Motor neuron (in vitro differentiated cells): ENCODE measurements around the gene UBE2E2. TPM values are rescaled to one million over a fixed set of nuclear protein-coding genes. Genes with fewer than 3 reads are reported as not detected.

Experiments used
- ATAC-seq, 8 experiments: fragments of 200-7000 bp; cut with Tn5 transposase; replicated peaks in 6 of 8; 2 replicates each; pipeline ENCODE4 v1.8.0; 2021; ENCODE audit warnings: mild to moderate bottlenecking in 8 of 8, moderate library complexity in 8 of 8
- H3K27ac ChIP-seq, 2 donors: fragments of 250-450 bp; sonication (Bioruptor Pico); 2 replicates each; pipeline ENCODE4 v1.9.0; 2021; ENCODE audit warnings: antibody characterized with exemption in 2 of 2, mild to moderate bottlenecking in 2 of 2, moderate library complexity in 1 of 2
- H3K4me1 ChIP-seq, 2 donors: fragments of 250-450 bp; sonication (Bioruptor Pico); replicated peaks in 1 of 2; 2 replicates each; pipeline ENCODE4 v1.6.1; 2021; ENCODE audit warnings: antibody characterized with exemption in 2 of 2, mild to moderate bottlenecking in 2 of 2, moderate library complexity in 1 of 2
- H3K4me3 ChIP-seq, 5 donors: fragments of 250-450 bp; sonication (Bioruptor Pico); 2 replicates each; pipeline ENCODE4 v1.9.0; 2021; ENCODE audit warnings: antibody characterized with exemption in 5 of 5, mild to moderate bottlenecking in 5 of 5, moderate library complexity in 4 of 5
- WGBS, 10 experiments: fragments of 450-650 bp; shearing (Covaris generic); methylation state at CpG; one replicate each; pipeline ENCODE4 v1.0.0; 2022; 5-methylcytosine and 5-hydroxymethylcytosine counted together
- in situ Hi-C, 9 experiments: fragments of 400-800 bp; cut with MboI; loops; one replicate each; pipeline ENCODE4 v1.15.0; 2021; ENCODE audit warnings: low sequenced_read_pairs in 9 of 9, low pct_unique_long_range_greater_than_20kb in 2 of 9; ENCODE audit not compliant: unreplicated experiment in 9 of 9
- total RNA-seq, 8 experiments: library from RNA; unstranded; fragments of 300-600 nt; gene quantifications; 2 replicates each; pipeline versions ENCODE4 v1.2.3 to v1.2.4, GENCODE V29; 2022

UBE2E2 gene
- total RNA-seq, 8 experiments from 2014 or later, result 21.8 to 56.8 (median 46.5) TPM

GRCh38 chr3:23484386-23484785, 281.3 kb downstream of the UBE2E2 start:
- Histone ChIP-seq H3K27ac (no peak overlapping the region), H3K4me3 (no peak overlapping the region), H3K4me1 (peaks cover 27 to 33% of the 10 kb centered on the region in 2 donors)
- WGBS, 10 experiments, result 83 to 100% (median 100%) methylated on average over 1 to 3 of the region's 4 CpGs; no CpG with 5 or more reads in 1 of the 10 experiments
- ATAC-seq, result no peak
- in situ Hi-C loops, result no loop called here

GRCh38 chr3:23485922-23486321, 282.8 kb downstream of the UBE2E2 start:
- H3K4me1 ChIP-seq, result peaks cover 26 to 29% of the 10 kb centered on the region in 2 donors
- ATAC-seq, result no peak
- H3K4me3 ChIP-seq, result no peak overlapping the region
- in situ Hi-C loops, result no loop called here
- 60 to 100% (median 95%) methylated on average over 1 to 6 of the region's 6 CpGs; no CpG with 5 or more reads in 3 of the 10 experiments for WGBS, 10 experiments
- no peak overlapping the region for H3K27ac ChIP-seq

- no peak overlapping the region for H3K27ac ChIP-seq
- WGBS, 10 experiments, result 80% methylated on average over 1 to 2 of the region's 9 CpGs; no CpG with 5 or more reads in 8 of the 10 experiments
- in situ Hi-C loops, result no loop called here
- H3K4me3 ChIP-seq, result no peak overlapping the region
- ATAC-seq, result no peak
- peaks cover 17 to 18% of the 10 kb centered on the region in 2 donors for H3K4me1 ChIP-seq
These were observed 283.9 kb downstream of the UBE2E2 start for GRCh38 chr3:23487015-23487414.

GRCh38 chr3:23488618-23489017, 285.5 kb downstream of the UBE2E2 start:
- Histone ChIP-seq H3K4me1 (peaks cover 12 to 13% of the 10 kb centered on the region in 2 donors), H3K4me3 (no peak overlapping the region), H3K27ac (no peak overlapping the region)
- WGBS, 10 experiments, result 82 to 100% (median 100%) methylated on average over 1 to 3 of the region's 3 CpGs; no CpG with 5 or more reads in 4 of the 10 experiments
- no peak for ATAC-seq
- in situ Hi-C loops, result no loop called here

GRCh38 chr3:23489300-23490158, 286.4 kb downstream of the UBE2E2 start:
- peak in 5 of 8 experiments; percentile 52 to 65 (median 57) for ATAC-seq
- in situ Hi-C loops, result no loop called here
- H3K4me3 ChIP-seq, result no peak overlapping the region
- no peak overlapping the region for H3K27ac ChIP-seq
- H3K4me1 ChIP-seq, result peaks cover 12 to 13% of the 10 kb centered on the region in 2 donors
- 39 to 100% (median 80%) methylated on average over 1 to 6 of the region's 7 CpGs; no CpG with 5 or more reads in 1 of the 10 experiments for WGBS, 10 experiments

- Histone ChIP-seq H3K27ac (no peak overlapping the region), H3K4me3 (no peak overlapping the region), H3K4me1 (peaks cover 12 to 13% of the 10 kb centered on the region in 2 donors)
- WGBS, 10 experiments, result 0 to 88% (median 64%) methylated on average over 1 to 3 of the region's 3 CpGs; no CpG with 5 or more reads in 1 of the 10 experiments
- in situ Hi-C loops, result no loop called here
- ATAC-seq, result peak in 2 of 8 experiments; percentile 48 to 59
These were observed 287.3 kb downstream of the UBE2E2 start for GRCh38 chr3:23490459-23490858.

- in situ Hi-C loops, result no loop called here
- Histone ChIP-seq H3K4me1 (peaks cover 12 to 13% of the 10 kb centered on the region in 2 donors), H3K27ac (no peak overlapping the region), H3K4me3 (no peak overlapping the region)
- ATAC-seq, result no peak
These were observed 288.9 kb downstream of the UBE2E2 start for GRCh38 chr3:23492057-23492456.

GRCh38 chr3:23493889-23494288, 290.8 kb downstream of the UBE2E2 start:
- in situ Hi-C loops, result no loop called here
- Histone ChIP-seq H3K4me3 (no peak overlapping the region), H3K4me1 (peaks cover 8 to 12% of the 10 kb centered on the region in 2 donors), H3K27ac (no peak overlapping the region)
- no peak for ATAC-seq

- Histone ChIP-seq H3K4me1 (peaks cover 0 to under 1% of the 10 kb centered on the region in 2 donors), H3K27ac (no peak overlapping the region), H3K4me3 (no peak overlapping the region)
- 100% methylated on average over 1 of the region's 1 CpG; no CpG with 5 or more reads in 5 of the 10 experiments for WGBS, 10 experiments
- in situ Hi-C loops, result no loop called here
- ATAC-seq, result no peak
These were observed 291.8 kb downstream of the UBE2E2 start for GRCh38 chr3:23494967-23495366.

- H3K4me1 ChIP-seq, result no peaks in the 10 kb centered on the region
- H3K27ac ChIP-seq, result no peak overlapping the region
- no peak overlapping the region for H3K4me3 ChIP-seq
- peak in 1 of 8 experiments; percentile 17 for ATAC-seq
- in situ Hi-C loops, result no loop called here
- whole genome bisulfite sequencing, 10 experiments, result 100% methylated on average over 1 of the region's 1 CpG; no CpG with 5 or more reads in 4 of the 10 experiments
These were observed 292.4 kb downstream of the UBE2E2 start for GRCh38 chr3:23495507-23495906.

GRCh38 chr3:23496165-23496564, 293.0 kb downstream of the UBE2E2 start:
- Histone ChIP-seq H3K27ac (no peak overlapping the region), H3K4me1 (no peaks in the 10 kb centered on the region), H3K4me3 (no peak overlapping the region)
- no peak for ATAC-seq
- 78 to 100% (median 91%) methylated on average over 1 of the region's 1 CpG; no CpG with 5 or more reads in 4 of the 10 experiments for WGBS, 10 experiments
- in situ Hi-C loops, result no loop called here

- WGBS, 10 experiments, result 83 to 100% (median 91%) methylated on average over 1 to 5 of the region's 5 CpGs; no CpG with 5 or more reads in 1 of the 10 experiments
- H3K4me3 ChIP-seq, result no peak overlapping the region
- ATAC-seq, result no peak
- H3K27ac ChIP-seq, result no peak overlapping the region
- in situ Hi-C loops, result no loop called here
- no peaks in the 10 kb centered on the region for H3K4me1 ChIP-seq
These were observed 294.0 kb downstream of the UBE2E2 start for GRCh38 chr3:23497156-23497555.

GRCh38 chr3:23501201-23501802, 298.2 kb downstream of the UBE2E2 start:
- 67 to 100% (median 92%) methylated on average over 1 to 3 of the region's 4 CpGs; no CpG with 5 or more reads in 3 of the 10 experiments for WGBS, 10 experiments
- no peak overlapping the region for H3K27ac ChIP-seq
- in situ Hi-C loops, result no loop called here
- no peaks in the 10 kb centered on the region for H3K4me1 ChIP-seq
- no peak overlapping the region for H3K4me3 ChIP-seq
- peak in 2 of 8 experiments; percentile 32 to 44 for ATAC-seq
